GM18907 (cell line): ENCODE measurements around the gene AP2A1.
A peak's percentile ranks its signal among the peaks of the same experiment; 100 is the strongest.
"Not testable (repeated sequence)": the region's sequence is repeated elsewhere in the genome, so short reads cannot be mapped to it uniquely, and the experiment has no call there.

Experiments
- ATAC-seq: cut with Tn5 transposase; IDR thresholded peaks from one replicate; pipeline ENCODE4 v1.9.1; 2021; ENCODE audit warnings: mild to moderate bottlenecking, moderate library complexity; ENCODE audit not compliant: unreplicated experiment

Gene AP2A1

GRCh38 chr19:49811328-49811727 lies 44.5 kb downstream of the AP2A1 start:
- ATAC-seq: no peak

- ATAC-seq: no peak
These were observed 45.7 kb downstream of the AP2A1 start for GRCh38 chr19:49812452-49812996.

- peak; percentile 58 for ATAC-seq
These were observed 46.4 kb downstream of the AP2A1 start, which contains the start of gene FUZ for GRCh38 chr19:49812997-49813861. TSS of gene FUZ (minus strand) at chr19:49813292. CDS start at chr19:49813106, 186 bp downstream.

- no peak for ATAC-seq
These were observed 47.2 kb downstream of the AP2A1 start for GRCh38 chr19:49814010-49814409.

GRCh38 chr19:49816590-49816989 lies 49.8 kb downstream of the AP2A1 start:
- ATAC-seq: no peak

- peak; percentile 74 for ATAC-seq
These were observed 51.3 kb downstream of the AP2A1 start, which contains the start of gene MED25 for GRCh38 chr19:49817964-49818648. TSS of gene MED25 (plus strand) at chr19:49818289. CDS start at chr19:49818342, 53 bp downstream.

- ATAC-seq: peak; percentile 12
These were observed 52.0 kb downstream of the AP2A1 start for GRCh38 chr19:49818649-49819370.

GRCh38 chr19:49819452-49820115 lies 52.8 kb downstream of the AP2A1 start:
- ATAC-seq: not testable (repeated sequence)

- no peak for ATAC-seq
These were observed 53.3 kb downstream of the AP2A1 start for GRCh38 chr19:49820125-49820524.

GRCh38 chr19:49823472-49823871 lies 56.7 kb downstream of the AP2A1 start:
- ATAC-seq: no peak

- ATAC-seq: no peak
These were observed 57.9 kb downstream of the AP2A1 start for GRCh38 chr19:49824662-49825061.

GRCh38 chr19:49827034-49827433 lies 60.2 kb downstream of the AP2A1 start:
- no peak for ATAC-seq

- ATAC-seq: no peak
These were observed 62.4 kb downstream of the AP2A1 start for GRCh38 chr19:49829200-49829599.

GRCh38 chr19:49829721-49830120 lies 62.9 kb downstream of the AP2A1 start:
- no peak for ATAC-seq

- ATAC-seq: no peak
These were observed 64.0 kb downstream of the AP2A1 start for GRCh38 chr19:49830766-49831165.

GRCh38 chr19:49831592-49831991 lies 64.8 kb downstream of the AP2A1 start:
- no peak for ATAC-seq

GRCh38 chr19:49832556-49832955 lies 65.8 kb downstream of the AP2A1 start:
- ATAC-seq: no peak

GRCh38 chr19:49833599-49833998 lies 66.8 kb downstream of the AP2A1 start:
- no peak for ATAC-seq

GRCh38 chr19:49835562-49835961 lies 68.8 kb downstream of the AP2A1 start:
- ATAC-seq: no peak
